Stimulated activated CD8-positive, alpha-beta memory T cell treated with anti-CD3 and anti-CD28 coated beads, Interleukin-15, amount 100 ng/mL, for 4 hours (primary cell): Measurements from ENCODE around the gene CTNNA2.

ENCODE experiments used
- DNase-seq, 2 donors: peaks; one replicate each; pipeline ENCODE4 v3.0.0-alpha.2; 2020; ENCODE audit warnings: low read depth in 2 of 2

The CTNNA2 gene

GRCh38 chr2:79713131-79713785 lies 200.4 kb downstream of the CTNNA2 start:
- DNase-seq, result no peak

- DNase-seq, result no peak
These were observed 201.4 kb downstream of the CTNNA2 start for GRCh38 chr2:79714283-79714682.

DNA sequence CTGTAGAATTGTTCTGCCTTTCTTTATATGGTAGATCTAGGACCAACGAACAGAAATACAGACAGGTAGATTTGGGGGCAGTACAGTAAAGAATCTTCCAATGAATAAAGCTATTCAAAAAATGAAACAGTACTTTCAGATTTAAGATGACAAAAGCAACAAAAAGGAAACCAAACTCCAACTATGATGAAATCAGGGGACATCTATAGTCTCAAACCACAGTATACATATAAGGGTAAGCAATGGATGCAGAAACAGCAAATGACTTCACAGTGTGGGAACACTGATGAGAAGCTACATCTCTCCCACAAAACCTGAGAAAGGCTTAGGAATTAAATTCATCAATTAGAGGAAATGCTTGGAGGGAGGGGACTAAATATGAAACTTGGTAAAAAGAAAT lies 202.5 kb downstream of the CTNNA2 start:
- DNase-seq, result no peak

DNA sequence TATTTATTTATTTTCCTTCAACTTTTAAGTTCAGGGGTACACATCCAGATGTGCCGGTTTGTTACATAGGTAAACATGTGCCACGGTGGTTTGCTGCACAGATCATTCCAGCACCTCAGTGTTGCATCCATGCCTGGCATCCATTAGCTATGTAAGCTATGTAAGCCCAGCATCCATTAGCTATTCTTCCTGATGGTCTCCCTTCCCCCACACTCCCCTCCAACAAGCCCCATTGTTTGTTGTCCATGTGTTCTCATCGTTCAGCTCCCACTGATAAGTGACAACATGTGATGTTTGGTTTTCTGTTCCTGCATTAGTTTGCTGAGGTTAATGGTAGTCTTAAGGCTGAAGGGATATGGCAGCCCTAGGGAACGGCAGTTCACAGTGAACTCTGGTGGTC lies 203.4 kb downstream of the CTNNA2 start:
- no peak for DNase-seq

DNA sequence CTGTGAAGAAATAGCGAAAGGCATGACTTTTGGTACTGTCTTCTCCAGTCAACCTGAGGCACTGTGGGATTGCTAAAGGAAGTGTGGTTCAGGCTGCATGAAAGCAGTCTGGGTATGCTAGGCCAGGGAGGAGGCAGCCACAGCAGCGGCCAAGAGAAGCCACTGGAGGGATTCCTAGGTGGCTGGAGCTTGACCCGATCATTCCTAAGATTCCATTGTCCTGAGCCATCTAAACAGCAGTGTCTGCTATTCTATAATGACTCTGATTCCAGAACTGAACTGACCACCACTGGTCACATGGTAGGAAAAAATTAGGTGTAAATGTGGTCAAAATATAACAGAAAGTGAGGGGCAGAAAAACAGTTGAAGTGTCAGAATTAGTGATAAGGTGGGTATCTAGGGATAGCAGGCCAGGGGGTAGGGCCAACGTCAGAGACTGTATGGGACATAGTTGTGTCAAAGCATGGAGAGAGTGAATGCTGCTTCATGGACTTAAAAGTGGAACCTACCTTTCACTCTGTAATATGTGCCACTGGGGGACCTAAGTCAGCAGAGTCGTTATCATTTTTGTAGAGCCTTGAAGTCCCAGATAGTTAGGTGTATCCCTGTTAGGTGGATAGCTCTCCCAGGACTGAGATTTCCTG lies 204.6 kb downstream of the CTNNA2 start:
- no peak for DNase-seq

DNA sequence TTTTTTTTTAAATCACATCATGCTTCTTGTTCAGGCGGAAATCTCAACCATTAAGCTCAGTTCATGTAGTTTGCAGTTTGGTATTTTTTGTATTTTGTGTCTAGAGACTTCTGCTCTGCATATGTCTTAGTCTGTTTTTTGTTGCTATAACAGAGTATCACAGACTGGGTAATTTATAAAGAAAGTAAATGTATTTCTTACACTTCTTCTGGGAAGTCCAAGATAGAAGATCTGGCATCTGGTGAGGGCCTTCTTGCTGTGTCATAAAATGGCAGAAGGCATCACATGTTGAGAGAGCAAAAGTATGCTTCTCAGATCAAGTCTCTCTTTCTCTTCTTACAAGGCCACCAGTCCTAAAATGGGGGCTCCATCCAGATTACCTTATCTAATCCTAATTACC lies 208.2 kb downstream of the CTNNA2 start:
- no peak for DNase-seq

DNA sequence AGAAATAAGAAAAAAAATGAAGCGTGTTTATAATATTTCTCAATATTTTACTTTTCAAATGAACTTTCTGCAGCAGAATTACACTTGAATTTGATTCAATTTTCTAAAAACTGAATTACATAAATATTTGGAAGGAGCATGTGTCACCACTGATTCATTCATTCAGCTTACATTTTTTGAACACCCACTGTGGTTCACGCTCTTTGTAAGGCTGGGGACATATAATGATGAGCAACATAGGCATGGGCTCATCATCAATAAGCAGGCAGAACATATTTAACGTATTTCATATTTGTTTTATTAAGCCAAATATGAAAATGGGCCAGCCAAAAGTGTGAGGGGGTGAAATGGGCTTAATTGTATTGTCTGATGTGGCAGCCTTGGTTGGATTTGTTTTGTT lies 209.1 kb downstream of the CTNNA2 start:
- no peak for DNase-seq

DNA sequence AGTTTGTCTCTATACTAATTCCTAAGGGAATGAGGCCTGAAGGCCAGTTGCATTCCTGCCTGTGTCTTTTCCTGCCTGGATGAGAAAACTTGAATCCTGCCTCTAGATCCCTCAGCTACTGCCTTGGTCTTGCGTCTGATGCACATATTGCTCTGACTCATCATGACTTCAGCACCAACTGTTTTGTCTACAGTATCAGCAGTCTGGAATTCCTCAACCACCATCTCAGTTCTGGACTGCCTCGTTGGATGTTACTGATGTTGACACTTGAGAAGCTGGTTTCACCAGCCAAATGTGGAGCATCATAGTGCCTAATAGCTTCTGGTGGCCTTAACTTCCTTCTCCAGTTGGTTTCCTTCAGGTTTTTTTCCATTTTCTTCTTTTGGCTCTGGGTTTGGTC lies 211.0 kb downstream of the CTNNA2 start:
- DNase-seq, result no peak

- DNase-seq, result no peak
These were observed 216.7 kb downstream of the CTNNA2 start for GRCh38 chr2:79729532-79729931.

GRCh38 chr2:79734518-79734917 lies 221.7 kb downstream of the CTNNA2 start:
- no peak for DNase-seq

DNA sequence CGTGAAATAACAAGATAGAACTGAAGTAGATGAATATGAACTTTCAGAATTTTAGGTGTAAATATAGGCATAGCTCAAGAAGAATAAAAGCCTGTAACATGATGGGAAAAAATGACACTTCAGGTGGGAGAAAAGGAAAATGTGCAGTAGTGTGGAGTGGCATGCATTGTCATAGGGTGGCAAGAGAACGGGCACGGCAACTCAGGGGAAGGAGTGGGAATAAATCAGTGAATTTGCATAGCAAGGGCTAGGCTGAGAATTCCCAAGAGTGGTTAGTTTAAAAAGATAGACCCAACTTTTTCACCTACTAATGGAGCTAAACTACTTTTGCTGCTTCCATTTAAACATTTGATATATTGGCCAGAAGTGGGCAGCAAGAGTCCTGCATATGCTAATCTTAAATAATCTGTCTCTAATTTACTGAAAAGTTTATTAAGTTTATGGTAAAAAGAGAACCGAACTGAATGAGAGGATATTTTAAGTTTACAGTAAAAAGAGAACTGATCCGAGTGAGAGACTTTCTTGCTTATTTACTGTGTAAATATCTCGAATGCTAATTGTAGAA lies 228.1 kb downstream of the CTNNA2 start:
- no peak for DNase-seq

- no peak for DNase-seq
These were observed 237.5 kb downstream of the CTNNA2 start for GRCh38 chr2:79750321-79750720.

DNA sequence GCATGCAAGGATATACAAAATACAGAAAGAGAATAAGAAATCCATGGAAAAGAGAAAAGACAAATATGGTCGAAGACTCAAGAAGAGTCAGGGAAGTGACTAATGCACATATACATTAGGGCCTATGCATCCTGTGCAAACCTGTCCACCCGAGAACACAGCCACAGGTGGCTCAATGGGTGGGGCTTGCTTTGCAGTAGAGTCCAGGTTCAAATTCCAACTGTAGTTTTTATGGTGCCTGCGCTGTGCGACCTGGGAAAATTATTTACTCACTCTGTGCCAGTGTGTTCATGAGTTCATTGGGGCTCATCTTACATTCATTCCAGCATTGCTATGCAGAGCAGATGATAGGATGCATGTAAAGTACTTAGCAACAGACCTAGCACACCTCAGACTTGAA lies 244.7 kb downstream of the CTNNA2 start:
- DNase-seq, result no peak

DNA sequence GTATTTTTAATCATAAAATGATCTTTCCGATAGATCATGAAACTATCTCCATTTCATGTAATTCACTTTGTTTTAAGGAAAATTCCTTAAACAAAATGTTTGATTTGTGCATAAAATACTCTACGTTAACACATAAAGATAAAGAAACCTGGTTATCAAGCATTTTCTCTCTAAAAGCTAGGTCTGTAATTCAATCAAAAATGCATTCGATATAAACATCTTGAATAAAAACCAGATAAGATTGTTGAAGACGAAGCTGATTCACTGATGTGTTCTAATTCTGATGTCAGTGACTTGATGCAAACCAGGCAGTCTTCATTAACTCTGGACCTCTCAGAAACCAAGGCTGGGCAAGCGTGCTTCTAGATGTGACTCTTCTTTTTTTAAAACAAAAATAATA lies 245.2 kb downstream of the CTNNA2 start:
- no peak for DNase-seq

- no peak for DNase-seq
These were observed 246.0 kb downstream of the CTNNA2 start for GRCh38 chr2:79758749-79759282.

GRCh38 chr2:79770926-79771325 lies 258.1 kb downstream of the CTNNA2 start:
- no peak for DNase-seq

GRCh38 chr2:79771493-79771892 lies 258.6 kb downstream of the CTNNA2 start:
- DNase-seq, result no peak

DNA sequence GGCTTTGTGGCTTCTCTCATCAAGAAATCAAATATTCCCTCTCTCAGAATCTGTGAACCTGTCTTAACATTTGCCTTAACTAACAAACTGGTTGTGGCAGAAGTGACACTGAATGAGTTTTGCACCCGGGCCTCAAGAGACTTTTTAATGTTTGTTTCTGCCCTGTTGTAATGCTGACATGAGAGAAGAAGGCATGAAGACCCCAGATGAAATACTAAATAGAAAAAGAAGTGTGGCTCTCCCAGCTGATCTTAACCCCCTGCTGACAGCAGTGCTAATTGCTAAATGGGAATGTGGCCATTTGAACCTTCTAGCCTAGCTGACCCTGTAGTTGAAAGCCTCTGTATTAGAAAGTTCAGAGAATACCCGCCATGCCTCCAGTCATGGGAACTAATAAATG lies 261.2 kb downstream of the CTNNA2 start:
- no peak for DNase-seq

DNA sequence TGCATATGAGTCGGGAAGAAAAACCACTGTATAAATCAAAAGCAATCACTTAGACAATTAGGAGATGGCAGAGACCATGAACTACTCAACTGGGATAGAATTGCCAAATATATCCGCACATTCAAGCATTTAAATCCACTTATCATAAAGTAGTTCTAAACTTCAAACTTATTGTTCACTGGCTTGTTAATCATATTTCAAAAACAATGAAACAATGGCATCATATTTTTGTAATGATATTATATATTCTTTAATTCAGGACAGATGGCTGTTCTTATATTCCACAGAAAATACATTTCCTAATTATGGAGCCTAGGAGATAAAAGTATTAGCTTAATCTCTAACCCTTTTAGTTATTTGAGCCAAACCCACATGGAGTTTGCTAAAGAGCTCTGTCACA lies 263.6 kb downstream of the CTNNA2 start:
- DNase-seq, result no peak

- DNase-seq, result no peak
These were observed 267.9 kb downstream of the CTNNA2 start for GRCh38 chr2:79780781-79781180.

GRCh38 chr2:79782576-79783452 lies 270.0 kb downstream of the CTNNA2 start:
- no peak for DNase-seq

DNA sequence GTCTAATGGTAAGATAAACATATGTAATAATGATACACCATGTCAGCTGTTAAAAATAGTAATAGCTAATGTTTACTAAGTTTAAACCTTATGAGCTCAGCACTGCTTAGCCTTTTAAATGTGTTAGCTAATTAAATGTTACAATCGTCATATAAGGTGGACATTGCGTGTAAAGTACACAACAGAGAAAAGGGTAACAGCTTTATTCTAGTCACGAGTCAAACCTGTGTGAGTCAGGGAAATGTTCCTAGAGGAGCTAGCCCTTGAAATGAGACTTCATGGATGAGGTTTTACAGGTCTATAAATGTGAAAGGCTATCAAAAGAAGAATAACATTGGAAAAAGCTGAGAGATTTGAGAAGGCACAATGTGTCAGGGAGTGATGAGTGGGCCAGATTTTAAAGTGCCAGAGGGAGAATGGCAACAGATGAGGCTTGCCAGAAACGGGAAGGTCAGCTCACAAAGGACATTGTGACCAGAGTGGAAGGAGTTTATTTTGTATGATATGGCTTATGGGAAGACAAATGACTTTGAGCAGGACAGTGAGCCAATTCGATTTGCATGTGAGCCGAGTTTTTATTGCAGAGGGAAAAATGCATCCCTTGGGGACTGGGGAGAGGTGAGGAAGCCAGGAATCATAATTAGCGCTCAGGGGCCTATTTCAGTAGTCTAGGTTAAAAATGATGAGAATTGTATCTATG lies 276.3 kb downstream of the CTNNA2 start:
- no peak for DNase-seq
